H9 (cell line): ENCODE measurements around the gene OR52A5. TPM values are rescaled to one million over a fixed set of nuclear protein-coding genes. Genes with fewer than 3 reads are reported as not detected.
"Not testable (repeated sequence)": the region's sequence is repeated elsewhere in the genome, so short reads cannot be mapped to it uniquely, and the experiment has no call there.

Source experiments
- DNase-seq: peaks from one replicate; pipeline ENCODE4 v3.0.0-alpha.2; 2017
- H2AFZ ChIP-seq: one replicate; pipeline ENCODE4 v1.6.1; 2013; ENCODE audit warnings: mild to moderate bottlenecking, low read length, control low read depth, moderate library complexity
- H2AK5ac ChIP-seq: 2 replicates; pipeline ENCODE4 v1.6.1; 2013; ENCODE audit warnings: low read length, control low read depth, mixed read lengths; ENCODE audit not compliant: insufficient read length
- H2BK120ac ChIP-seq: one replicate; pipeline ENCODE4 v1.6.1; 2013; ENCODE audit warnings: low read depth, mild to moderate bottlenecking, low read length, control low read depth, inconsistent platforms; ENCODE audit not compliant: poor library complexity, severe bottlenecking
- H2BK12ac ChIP-seq: 2 replicates; pipeline ENCODE4 v1.6.1; 2013; ENCODE audit warnings: low read length, control low read depth, mixed read lengths, low read depth; ENCODE audit not compliant: insufficient read length
- H2BK15ac ChIP-seq: 2 replicates; pipeline ENCODE4 v1.6.1; 2013; ENCODE audit warnings: low read depth, low read length, control low read depth
- H2BK20ac ChIP-seq: one replicate; pipeline ENCODE4 v1.6.1; 2013; ENCODE audit warnings: low read depth, mild to moderate bottlenecking, low read length, control low read depth, inconsistent platforms; ENCODE audit not compliant: poor library complexity, severe bottlenecking
- H2BK5ac ChIP-seq: 2 replicates; pipeline ENCODE4 v1.6.1; 2013; ENCODE audit warnings: low read length, control low read depth, mixed read lengths; ENCODE audit not compliant: insufficient read length
- H3K14ac ChIP-seq: 2 replicates; pipeline ENCODE4 v1.6.1; 2013; ENCODE audit warnings: low read length, control low read depth; ENCODE audit not compliant: insufficient read depth
- H3K18ac ChIP-seq: 2 replicates; pipeline ENCODE4 v1.6.1; 2013; ENCODE audit warnings: low read depth, mild to moderate bottlenecking, mixed read lengths, low read length, control low read depth; ENCODE audit not compliant: insufficient read length
- H3K23ac ChIP-seq: 2 replicates; pipeline ENCODE4 v1.6.1; 2013; ENCODE audit warnings: low read length, control low read depth, mixed read lengths, low read depth; ENCODE audit not compliant: insufficient read length
- H3K23me2 ChIP-seq: 2 replicates; pipeline ENCODE4 v1.6.1; 2013; ENCODE audit warnings: low read depth, mild to moderate bottlenecking, mixed read lengths, low read length, control low read depth; ENCODE audit not compliant: insufficient read length, poor library complexity, severe bottlenecking
- H3K27ac ChIP-seq: 2 replicates; pipeline ENCODE4 v1.5.1; 2013; ENCODE audit warnings: low read length, control low read depth, mixed read lengths, low read depth; ENCODE audit not compliant: insufficient read length
- H3K27me3 ChIP-seq: 2 replicates; pipeline ENCODE4 v1.6.1; 2013; ENCODE audit warnings: low read length, control low read depth, inconsistent platforms; ENCODE audit not compliant: insufficient read depth
- H3K4ac ChIP-seq: 2 replicates; pipeline ENCODE4 v1.6.1; 2013; ENCODE audit warnings: low read depth, mild to moderate bottlenecking, control low read depth, inconsistent platforms, low read length, moderate library complexity
- H3K4me1 ChIP-seq: 2 replicates; pipeline ENCODE4 v1.6.1; 2013; ENCODE audit warnings: low read length, control low read depth, inconsistent platforms; ENCODE audit not compliant: insufficient read depth
- H3K4me2 ChIP-seq: 2 replicates; pipeline ENCODE4 v1.6.1; 2013; ENCODE audit warnings: low read length, control low read depth, mixed read lengths; ENCODE audit not compliant: insufficient read length, insufficient read depth
- H3K56ac ChIP-seq: 2 replicates; pipeline ENCODE4 v1.6.1; 2013; ENCODE audit warnings: low read depth, mild to moderate bottlenecking, mixed read lengths, low read length, control low read depth; ENCODE audit not compliant: insufficient read length
- H3K79me1 ChIP-seq: 2 replicates; pipeline ENCODE4 v1.6.1; 2013; ENCODE audit warnings: low read depth, mild to moderate bottlenecking, moderate library complexity, low read length, control low read depth, inconsistent platforms; ENCODE audit not compliant: insufficient read depth, poor library complexity, severe bottlenecking
- H3K79me2 ChIP-seq: 2 replicates; pipeline ENCODE4 v1.6.1; 2013; ENCODE audit warnings: low read length, control low read depth, inconsistent platforms; ENCODE audit not compliant: insufficient read depth
- H3K9ac ChIP-seq: 2 replicates; pipeline ENCODE4 v1.6.1; 2013; ENCODE audit warnings: low read length, control low read depth, mixed read lengths; ENCODE audit not compliant: insufficient read length; ENCODE audit errors: extremely low read depth
- H3K9me3 ChIP-seq: one replicate; pipeline ENCODE4 v1.6.1; 2013; ENCODE audit warnings: low read depth, low read length, inconsistent platforms; ENCODE audit not compliant: control insufficient read depth
- H3T11ph ChIP-seq: one replicate; pipeline ENCODE4 v1.6.1; 2013; ENCODE audit warnings: mild to moderate bottlenecking, low read length, control low read depth, inconsistent platforms
- H4K20me1 ChIP-seq: one replicate; pipeline ENCODE4 v1.6.1; 2013; ENCODE audit not compliant: control insufficient read depth, insufficient read length, insufficient read depth
- H4K5ac ChIP-seq: 2 replicates; pipeline ENCODE4 v1.6.1; 2013; ENCODE audit warnings: low read depth, mild to moderate bottlenecking, mixed read lengths, low read length, control low read depth; ENCODE audit not compliant: insufficient read length
- H4K8ac ChIP-seq: replicated peaks from 2 replicates; pipeline ENCODE4 v1.6.1; 2013; ENCODE audit warnings: low read length, control low read depth, mixed read lengths, low read depth; ENCODE audit not compliant: insufficient read length
- H4K91ac ChIP-seq: 2 replicates; pipeline ENCODE4 v1.6.1; 2013; ENCODE audit warnings: low read depth, mild to moderate bottlenecking, moderate library complexity, mixed read lengths, low read length, control low read depth; ENCODE audit not compliant: insufficient read length
- H3K27ac Mint-ChIP-seq, 3 experiments: 2 replicates in 2 of 3; 3 replicates in 1 of 3; pipeline ENCODE4 v1.8.0; 2020 to 2021; ENCODE audit warnings: mixed read lengths in 3 of 3, mild to moderate bottlenecking in 1 of 3, moderate library complexity in 1 of 3
- H3K27me3 Mint-ChIP-seq: 2 replicates; pipeline ENCODE4 v1.8.0; 2021; ENCODE audit warnings: low read depth, mild to moderate bottlenecking, moderate library complexity, mixed read lengths
- H3K36me3 Mint-ChIP-seq, 3 experiments: 2 replicates in 2 of 3; 3 replicates in 1 of 3; pipeline ENCODE4 v1.8.0; 2020 to 2021; ENCODE audit warnings: low read depth in 3 of 3, mixed read lengths in 3 of 3; ENCODE audit not compliant: insufficient read depth in 1 of 3
- H3K4me1 Mint-ChIP-seq, 2 experiments: 2 replicates each; pipeline ENCODE4 v1.8.0; 2020; ENCODE audit warnings: mixed read lengths in 2 of 2
- H3K4me3 Mint-ChIP-seq, 2 experiments: 2 replicates in 1 of 2; 3 replicates in 1 of 2; pipeline ENCODE4 v1.8.0; 2020 to 2021; ENCODE audit warnings: mild to moderate bottlenecking in 2 of 2, mixed read lengths in 2 of 2, moderate library complexity in 1 of 2
- H3K9me3 Mint-ChIP-seq, 2 experiments: 2 replicates in 1 of 2; 3 replicates in 1 of 2; pipeline ENCODE4 v1.8.0; 2020; ENCODE audit warnings: mild to moderate bottlenecking in 2 of 2, mixed read lengths in 2 of 2, moderate library complexity in 1 of 2
- WGBS: extraction: QIAGEN DNeasy Blood & Tissue Kit; methylation state at CpG from one replicate; pipeline ENCODE4 v1.1.7; 2013; ENCODE audit warnings: missing lambda C conversion rate, low lambda C conversion rate, mixed read lengths; ENCODE audit not compliant: insufficient read length; ENCODE audit errors: extremely low coverage; 5-methylcytosine and 5-hydroxymethylcytosine counted together
- total RNA-seq: library from RNA; stranded (reverse); gene quantifications from 2 replicates; pipeline ENCODE4 v1.2.1, GENCODE V29; 2021

OR52A5 gene
- total RNA-seq, 1 experiment from 2014 or later: not detected

GRCh38 chr11:5164807-5165206, 26.7 kb upstream of the OR52A5 start:
- not testable (repeated sequence) for H3K9me3 ChIP-seq, H3K9ac ChIP-seq, H3K9me3 Mint-ChIP-seq, H3K27me3 ChIP-seq, H4K5ac ChIP-seq, H2BK15ac ChIP-seq, H3K23me2 ChIP-seq, H4K91ac ChIP-seq, H3K4me1 ChIP-seq, H3K23ac ChIP-seq, H2BK120ac ChIP-seq, H2AFZ ChIP-seq, H3K27ac ChIP-seq, H3K4ac ChIP-seq, H3K14ac ChIP-seq, H2BK12ac ChIP-seq, H4K8ac ChIP-seq, H3K27me3 Mint-ChIP-seq, H3K4me2 ChIP-seq, H2BK20ac ChIP-seq, H3K18ac ChIP-seq, H3K4me3 Mint-ChIP-seq, DNase-seq, H4K20me1 ChIP-seq, H3K79me2 ChIP-seq, H3K56ac ChIP-seq, H3K79me1 ChIP-seq, H3T11ph ChIP-seq, H2BK5ac ChIP-seq, H2AK5ac ChIP-seq
- no CpG with 5 or more reads among the region's 6 CpGs for WGBS
- peaks cover 30 to 34% of the 10 kb centered on the region in 2 experiments for H3K4me1 Mint-ChIP-seq
- peaks cover 0 to 13% (median 5%) of the 10 kb centered on the region in 3 experiments for H3K36me3 Mint-ChIP-seq
- H3K27ac Mint-ChIP-seq: peak overlapping the region in 1 of 3 experiments; percentile 86; a peak in 1 of 7 replicates

- H3K27ac Mint-ChIP-seq, H3T11ph ChIP-seq, H3K4me3 Mint-ChIP-seq: not testable (repeated sequence)
Observed at GRCh38 chr11:5161045-5161444, 22.9 kb upstream of the OR52A5 start.

More at GRCh38 chr11:5161045-5161444, 22.9 kb upstream of the OR52A5 start:
- H3K4me2 ChIP-seq, H2BK12ac ChIP-seq, H4K5ac ChIP-seq, H3K23ac ChIP-seq, H3K14ac ChIP-seq, H3K4me1 ChIP-seq, H3K79me2 ChIP-seq, H3K27me3 ChIP-seq, H3K27ac ChIP-seq, H3K27me3 Mint-ChIP-seq, H2BK120ac ChIP-seq, H3K56ac ChIP-seq, H2BK15ac ChIP-seq, H3K79me1 ChIP-seq, H2BK20ac ChIP-seq, H4K8ac ChIP-seq, H2AK5ac ChIP-seq, DNase-seq, H3K9ac ChIP-seq, H3K23me2 ChIP-seq, H3K9me3 ChIP-seq, H4K91ac ChIP-seq, H2BK5ac ChIP-seq, H4K20me1 ChIP-seq, H3K18ac ChIP-seq, H3K4ac ChIP-seq, H2AFZ ChIP-seq: not testable (repeated sequence)
- H3K36me3 Mint-ChIP-seq: peaks cover 0 to 16% (median 6%) of the 10 kb centered on the region in 3 experiments
- peaks cover 4 to 11% of the 10 kb centered on the region in 2 experiments; a peak in 4 of 5 replicates for H3K9me3 Mint-ChIP-seq
- no CpG with 5 or more reads among the region's 1 CpG for WGBS
- H3K4me1 Mint-ChIP-seq: peaks cover 22 to 27% of the 10 kb centered on the region in 2 experiments
